Dedifferentiated amniotic fluid mesenchymal stem cell (primary cell): Measurements from ENCODE around the gene FAM193B.
A peak's percentile ranks its signal among the peaks of the same experiment; 100 is the strongest.
"Not testable (repeated sequence)": the region's sequence is repeated elsewhere in the genome, so short reads cannot be mapped to it uniquely, and the experiment has no call there.

Experiments
- DNase-seq: peaks from one replicate; pipeline ENCODE4 v3.0.0-alpha.2; 2016; ENCODE audit errors: extremely low spot score

FAM193B gene

GRCh38 chr5:177486256-177486655, 68.1 kb downstream of the FAM193B start:
- DNase-seq = no peak

DNA sequence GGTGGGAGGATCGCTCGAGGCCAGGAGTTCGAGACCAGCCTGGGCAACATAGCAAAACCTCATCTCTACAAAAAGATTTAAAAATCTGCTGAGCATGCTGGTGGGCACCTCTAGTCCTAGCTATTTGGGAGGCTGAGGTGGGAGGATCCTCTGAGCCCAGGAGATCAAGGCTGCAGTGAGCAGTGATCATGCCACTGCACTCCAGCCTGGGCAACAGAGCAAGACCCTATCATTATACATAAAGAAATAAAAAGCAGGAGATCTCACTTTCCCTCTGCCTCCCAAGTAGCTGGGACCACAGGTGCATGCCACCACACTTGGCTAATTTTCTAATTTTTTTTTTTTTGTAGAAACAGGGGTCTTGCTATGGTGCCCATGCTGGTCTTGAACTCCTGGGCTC, 68.6 kb downstream of the FAM193B start:
- not testable (repeated sequence) for DNase-seq

DNA sequence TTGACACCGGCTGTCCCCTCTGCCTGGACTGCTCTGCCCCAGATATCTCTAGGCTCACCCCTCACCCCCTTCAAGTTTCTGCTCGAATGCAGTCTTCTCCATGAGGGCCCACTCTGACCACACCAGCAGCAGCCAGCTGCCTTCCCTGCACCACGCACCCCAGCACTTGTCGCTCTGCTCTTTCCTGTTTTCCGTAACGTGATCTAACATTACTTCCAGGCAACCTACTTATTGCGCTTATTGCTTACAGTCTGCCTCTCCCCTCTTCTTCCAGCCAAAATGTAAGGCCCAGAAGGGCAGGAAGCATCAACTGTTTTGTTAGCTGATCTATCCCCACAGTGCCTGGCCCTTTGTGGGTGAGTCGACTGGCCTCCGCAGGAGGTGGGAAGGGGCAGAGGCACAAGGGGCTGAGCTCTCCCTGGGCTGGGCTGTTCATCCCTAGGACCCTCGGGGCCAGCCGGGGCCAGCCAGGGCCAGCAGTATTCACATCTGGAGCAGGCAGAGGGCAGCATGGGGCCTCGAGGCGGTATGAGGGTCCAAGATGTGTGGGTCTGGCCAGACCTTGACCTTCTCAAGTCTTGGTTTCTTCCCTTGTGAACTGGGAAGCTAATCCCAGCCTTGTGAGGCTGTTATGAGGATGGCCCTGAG, 69.3 kb downstream of the FAM193B start:
- no peak for DNase-seq

- no peak for DNase-seq
Measured at GRCh38 chr5:177483994-177484901, 70.1 kb downstream of the FAM193B start.

- DNase-seq = no peak
Measured at GRCh38 chr5:177483042-177483441, 71.3 kb downstream of the FAM193B start.

DNA sequence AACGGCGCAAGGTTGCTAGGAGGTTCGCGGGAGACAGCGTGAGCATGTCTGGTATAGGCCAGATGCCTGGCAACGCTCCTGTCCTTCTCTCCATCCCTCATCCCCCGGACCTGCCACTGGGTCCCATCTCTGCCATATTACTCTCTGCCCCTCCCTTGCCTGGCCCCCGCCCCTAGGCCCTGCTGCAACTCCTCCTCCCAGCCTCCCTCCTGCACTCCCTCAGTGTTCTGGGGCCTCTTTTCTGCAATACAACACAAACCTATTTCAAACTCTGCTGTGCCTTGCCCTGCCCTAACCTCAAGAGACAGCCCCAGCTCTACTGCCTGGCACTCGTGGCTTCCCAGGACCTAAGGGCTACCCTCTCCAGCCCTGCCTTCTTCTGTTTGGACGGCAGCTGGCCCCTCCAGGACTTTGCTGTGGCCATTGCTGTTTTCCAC, 72.0 kb downstream of the FAM193B start:
- DNase-seq = no peak

DNA sequence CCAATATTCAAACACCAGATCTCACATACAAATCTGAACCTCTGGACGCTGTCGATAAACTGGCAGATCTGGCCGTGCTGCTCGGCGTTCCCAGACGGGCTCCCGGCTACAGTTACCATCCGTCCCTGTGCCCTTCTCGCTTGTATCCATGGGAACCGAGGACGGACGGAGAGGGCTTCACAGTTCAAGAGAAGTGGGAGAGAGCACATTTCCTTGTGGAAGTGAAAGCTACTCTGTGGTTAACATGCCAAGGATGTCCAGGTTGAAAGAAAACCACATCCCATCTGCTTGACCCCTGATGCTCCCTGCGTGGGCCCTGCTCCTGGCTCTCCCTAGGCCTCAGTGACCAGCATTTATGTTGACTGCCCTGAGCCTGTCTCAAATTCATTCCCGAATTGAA, 74.6 kb downstream of the FAM193B start:
- DNase-seq = no peak

GRCh38 chr5:177478711-177479646, 75.4 kb downstream of the FAM193B start:
- no peak for DNase-seq

GRCh38 chr5:177477701-177478477, 76.5 kb downstream of the FAM193B start:
- no peak for DNase-seq

DNA sequence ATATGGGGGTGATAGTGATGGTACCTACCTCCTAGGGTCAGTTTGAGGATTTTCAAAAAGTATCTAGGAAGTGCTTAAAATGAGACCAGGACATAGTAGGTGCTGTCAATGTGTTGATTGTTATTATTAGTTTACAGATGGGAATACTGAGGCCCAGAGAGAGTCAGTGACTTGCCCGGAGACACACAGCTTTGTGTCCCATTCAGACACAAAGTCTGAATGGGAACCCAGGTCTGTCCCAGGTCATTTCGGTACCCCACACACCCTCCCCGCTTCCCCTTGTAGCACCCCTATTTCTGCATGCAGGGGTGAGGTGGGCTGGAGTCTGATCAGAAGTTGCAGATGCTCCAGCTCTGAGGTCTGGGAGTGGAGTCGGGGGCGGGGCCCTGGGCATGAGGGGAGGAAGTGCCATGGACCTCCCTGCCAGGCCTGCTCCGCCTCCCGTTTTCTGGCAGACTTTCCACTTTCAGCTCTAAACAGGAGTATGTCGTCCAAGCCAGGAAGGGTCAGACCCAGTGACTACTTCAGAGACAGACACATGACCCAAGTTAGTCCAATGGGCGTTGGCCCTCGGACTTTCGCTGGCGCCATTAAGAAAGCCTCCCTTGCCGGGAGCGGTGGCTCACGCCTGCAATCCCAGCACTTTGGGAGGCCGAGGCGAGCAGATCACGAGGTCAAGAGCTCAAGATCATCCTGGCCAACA, 77.7 kb downstream of the FAM193B start:
- no peak for DNase-seq

DNA sequence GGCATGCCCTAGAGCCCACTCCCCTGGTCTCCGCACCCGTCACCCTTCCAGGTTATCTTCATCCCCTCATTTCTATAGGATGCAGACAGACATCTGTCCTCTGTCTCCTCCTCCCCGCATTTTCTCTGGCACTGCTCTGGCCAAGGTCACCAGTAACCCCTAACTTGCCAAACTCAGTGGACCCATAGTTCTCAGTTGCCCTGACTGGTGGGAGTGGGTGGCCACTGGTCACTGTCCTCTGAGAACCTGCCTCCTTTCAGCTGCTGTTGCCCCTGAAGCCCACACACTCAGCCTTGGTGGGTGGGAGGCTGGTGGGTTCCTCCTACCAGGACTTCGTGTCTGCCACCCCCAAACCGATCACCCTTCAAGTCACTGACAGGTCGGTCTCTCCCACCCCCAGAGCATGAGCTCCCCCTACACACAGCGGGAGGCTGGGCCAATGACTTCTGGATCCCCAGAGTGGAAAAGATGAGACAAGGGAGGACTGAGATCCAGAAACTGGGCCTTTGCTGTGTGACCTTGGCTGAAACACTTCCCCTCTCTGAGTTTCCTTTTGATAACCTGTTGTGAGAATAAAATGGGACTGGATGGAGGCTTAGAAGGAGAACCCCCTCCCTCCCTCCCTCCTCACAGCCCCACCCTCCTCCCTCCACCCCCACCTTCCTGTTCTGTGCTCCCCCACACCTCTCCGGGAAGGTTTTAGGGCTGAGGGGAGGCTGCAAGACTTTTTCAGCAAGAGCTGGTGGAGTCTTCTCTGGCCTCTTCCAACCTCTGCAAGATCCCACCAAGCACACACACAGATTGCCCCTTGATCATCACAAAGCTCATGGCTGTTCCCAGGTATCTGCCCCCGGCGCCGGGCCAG, 78.6 kb downstream of the FAM193B start:
- no peak for DNase-seq

- no peak for DNase-seq
Measured at GRCh38 chr5:177474846-177475562, 79.4 kb downstream of the FAM193B start.

- DNase-seq = no peak
Measured at GRCh38 chr5:177474002-177474476, 80.3 kb downstream of the FAM193B start.

DNA sequence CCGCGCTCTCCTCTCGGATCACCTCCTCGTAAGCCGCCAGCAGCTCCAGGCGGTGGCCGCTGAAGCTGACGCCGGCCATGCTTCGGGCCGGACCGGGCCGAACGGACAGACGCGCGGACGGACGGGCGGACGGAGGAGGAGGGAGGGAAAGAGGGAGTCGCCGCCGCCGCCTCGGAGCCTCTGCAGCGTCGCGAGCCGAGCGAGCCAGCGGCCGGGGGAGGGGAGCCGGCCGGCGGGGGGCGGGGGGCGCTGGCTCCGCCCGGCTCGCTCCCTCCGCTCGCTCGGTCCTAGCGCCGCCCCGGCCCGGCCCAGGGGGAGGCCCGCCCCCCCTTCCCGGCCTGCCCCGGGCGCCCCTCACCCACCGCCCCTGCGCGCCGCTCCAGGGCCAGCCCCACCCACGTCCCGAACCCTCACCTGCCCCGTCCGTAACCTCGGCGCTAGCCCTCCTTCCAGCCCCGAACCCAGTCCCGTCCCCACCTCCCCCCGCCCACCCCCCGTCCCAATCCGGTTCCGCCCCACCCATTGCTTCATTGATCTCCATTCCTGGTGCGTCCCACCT, 80.8 kb downstream of the FAM193B start, which contains the start of gene DBN1:
TSS of gene DBN1 (minus strand) at position 192 of the 559 bp plus-strand sequence. CDS start at position 79, 113 bp downstream.
- peak; percentile 37 for DNase-seq

DNA sequence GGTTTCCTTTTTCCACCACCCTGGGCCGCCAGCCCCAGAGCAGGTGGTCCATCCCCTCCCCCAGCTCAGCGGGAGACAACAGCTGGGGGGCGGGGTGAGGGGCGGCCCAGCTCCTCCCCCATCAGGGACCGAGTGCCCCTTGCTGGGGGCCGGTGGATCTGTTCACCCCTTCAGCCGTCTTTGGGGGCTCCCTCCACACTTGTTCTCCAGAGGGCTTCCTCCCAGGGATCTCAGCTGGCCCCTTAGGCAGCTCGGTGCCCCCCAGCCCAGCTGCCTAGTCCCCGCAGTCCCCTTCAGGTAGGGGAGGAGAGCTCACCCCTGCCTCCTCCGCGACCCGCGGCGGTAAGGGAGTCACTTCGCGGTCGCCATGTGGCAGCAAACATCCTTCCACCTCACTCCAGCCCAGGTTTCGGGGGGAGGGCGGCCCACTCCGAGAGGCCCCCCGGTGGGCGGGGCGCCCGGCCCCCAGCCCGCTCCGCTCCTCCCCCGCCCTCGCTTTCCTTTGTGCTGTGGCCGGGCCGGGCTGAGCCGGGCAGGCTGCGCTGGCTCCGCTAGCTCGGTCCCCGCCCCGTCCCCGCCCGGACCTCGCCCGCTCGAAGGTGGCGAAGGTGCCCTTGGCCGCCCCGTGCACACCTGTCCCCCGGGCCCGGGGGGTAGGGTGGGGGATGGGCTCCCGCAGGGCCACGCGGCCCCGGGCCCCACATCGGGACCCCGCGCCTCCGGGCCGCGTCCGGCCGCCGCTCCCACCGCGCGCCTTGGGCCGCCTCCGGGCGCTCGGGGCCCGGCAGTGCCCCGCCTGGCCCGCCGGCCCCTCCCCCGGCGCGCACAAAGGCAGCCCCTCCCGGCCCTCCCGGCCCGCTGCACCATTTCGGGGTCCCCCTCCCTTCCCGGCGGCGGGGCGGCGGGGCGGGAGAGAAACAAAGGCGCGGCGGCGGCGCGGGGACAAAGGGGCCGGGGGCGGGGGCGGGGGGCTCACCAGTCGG, 81.6 kb downstream of the FAM193B start:
- DNase-seq = no peak

GRCh38 chr5:177471610-177472356, 82.6 kb downstream of the FAM193B start:
- no peak for DNase-seq
